ENCODE results near the gene ZNF142. TPM values are rescaled to one million over a fixed set of nuclear protein-coding genes. Genes with fewer than 3 reads are reported as not detected.

ZNF142 gene
- total and polyA plus RNA-seq, 9 of the 15 experiments (the other 6 are each of a cell fraction or from before 2014, with no cell fraction given), result 0.50 to 26.1 (median 4.5) TPM

DNA sequence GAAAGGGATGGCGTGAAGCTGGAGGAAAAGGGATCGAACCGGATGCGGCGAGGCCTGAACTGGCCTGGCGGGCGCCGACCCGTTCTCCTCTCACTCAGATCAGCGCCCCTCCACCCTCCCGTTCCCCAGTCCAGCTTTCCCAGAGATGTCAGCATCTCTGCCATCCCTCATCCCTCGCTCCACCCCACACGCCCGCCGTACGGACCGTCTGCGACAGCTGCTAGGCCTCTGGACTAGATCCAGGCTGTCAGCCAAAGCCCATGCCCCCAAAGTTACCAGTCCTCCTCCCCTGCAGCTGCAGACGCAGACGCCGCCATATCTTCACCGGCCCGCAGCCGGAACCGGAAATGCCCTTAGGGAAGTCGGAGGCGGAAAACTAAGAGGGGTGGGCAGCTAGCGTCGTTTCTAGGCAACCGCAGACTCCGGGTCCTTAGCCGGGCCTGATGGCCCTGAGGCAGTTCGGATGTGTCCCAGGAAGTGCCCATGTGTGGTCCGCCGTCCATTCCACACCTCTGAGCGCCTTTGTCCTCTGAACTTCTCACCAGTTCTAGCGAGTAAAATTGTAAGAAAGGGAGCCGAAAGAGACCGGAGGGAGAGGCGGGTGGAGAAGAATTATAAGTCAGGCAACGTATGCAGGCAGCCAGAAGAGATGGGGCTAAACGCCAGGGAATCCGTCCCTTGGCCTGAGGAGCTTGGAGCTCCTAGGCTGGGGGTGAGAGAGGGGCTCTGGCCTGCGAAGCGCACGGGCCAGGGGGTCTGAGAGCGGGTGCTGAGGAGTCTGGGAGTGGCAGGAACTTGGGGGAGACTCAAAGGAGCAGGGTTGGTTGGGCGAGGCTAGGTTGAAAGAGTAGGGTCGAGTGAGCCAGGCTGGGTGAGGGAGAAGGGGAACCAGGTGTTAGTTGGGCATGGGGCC, 12.5 kb upstream of the ZNF142 start, which contains the start of the genes RNF25 and STK36 (continued):
- TF ChIP-seq ZNF764 (CRISPR knock-in tag; IDR thresholded peaks at IDR 0.05; ENCODE audit: low read depth) (no peak), POLR2B (IDR thresholded peaks at IDR 0.05; ENCODE audit: low read depth, partially characterized antibody) (peak; percentile 85), ZNF232 (CRISPR knock-in tag; IDR thresholded peaks at IDR 0.05) (no peak), RBBP5 (IDR thresholded peaks at IDR 0.05; ENCODE audit: borderline replicate concordance, insufficient read depth, low read length, poor library complexity, severe bottlenecking) (peak; percentile 34), ZNF282 (CRISPR knock-in tag; IDR thresholded peaks at IDR 0.05) (no peak), FOXJ2 (tag; IDR thresholded peaks at IDR 0.05) (no peak), MAX (CRISPR knock-in tag; IDR thresholded peaks at IDR 0.05) (no peak), CLOCK (CRISPR knock-in tag; IDR thresholded peaks at IDR 0.05; ENCODE audit: borderline replicate concordance) (no peak), NCOA2 (IDR thresholded peaks at IDR 0.05; ENCODE audit: partially characterized antibody in 2 of 2) (peak in 1 of 2 experiments; percentile 92), DIDO1 (tag; IDR thresholded peaks at IDR 0.05; ENCODE audit: low read depth) (peak; percentile 77), FOXO4 (CRISPR knock-in tag; IDR thresholded peaks at IDR 0.05) (no peak), XRCC3 (IDR thresholded peaks at IDR 0.05) (no peak), POLR2G (IDR thresholded peaks at IDR 0.05; ENCODE audit: low read depth, low read length) (peak; percentile 86), HNRNPK (IDR thresholded peaks at IDR 0.05; ENCODE audit: low read depth, low read length, poor library complexity, severe bottlenecking) (no peak), NR2C1 (IDR thresholded peaks at IDR 0.05) (peak; percentile 21; the same call in 1 of the 2 replicates), NR2C1 (tag; IDR thresholded peaks at IDR 0.05) (0 out of 2 replicates have a peak, but pooled peaks have one; percentile 31), POU5F1 (IDR thresholded peaks at IDR 0.05; ENCODE audit: borderline replicate concordance, low read depth, low read length, partially characterized antibody) (no peak), ZNF165 (CRISPR knock-in tag; IDR thresholded peaks at IDR 0.05; ENCODE audit: borderline replicate concordance) (no peak), E2F8 (IDR thresholded peaks at IDR 0.05; ENCODE audit: low read depth, partially characterized antibody) (peak; percentile 73), CSDE1 (IDR thresholded peaks at IDR 0.05) (no peak)

Measured in K562 (cell line).